Transverse colon (tissue), 3 donors: ENCODE measurements around the gene HMCN2.

ENCODE experiments used
- EP300 ChIP-seq: sonication (generic); formaldehyde crosslinking; IDR thresholded peaks from one replicate; pipeline ENCODE4 v1.6.1; 2017; ENCODE audit warnings: antibody characterized with exemption, low read depth
- TF ChIP-seq, protein P1 (sequence below), 5 experiments: fragments of 200-600 bp in 3 of 5; fragments of 450-650 bp in 2 of 5; sonication (generic) in 3 of 5; IDR thresholded peaks; 1 replicate in 2 of 5; 2 replicates in 3 of 5; pipeline ENCODE4 v1.5.1; 2016 to 2017; ENCODE audit warnings: antibody characterized with exemption in 5 of 5, inconsistent platforms in 3 of 5, mild to moderate bottlenecking in 2 of 5, moderate library complexity in 1 of 5

DNA sequence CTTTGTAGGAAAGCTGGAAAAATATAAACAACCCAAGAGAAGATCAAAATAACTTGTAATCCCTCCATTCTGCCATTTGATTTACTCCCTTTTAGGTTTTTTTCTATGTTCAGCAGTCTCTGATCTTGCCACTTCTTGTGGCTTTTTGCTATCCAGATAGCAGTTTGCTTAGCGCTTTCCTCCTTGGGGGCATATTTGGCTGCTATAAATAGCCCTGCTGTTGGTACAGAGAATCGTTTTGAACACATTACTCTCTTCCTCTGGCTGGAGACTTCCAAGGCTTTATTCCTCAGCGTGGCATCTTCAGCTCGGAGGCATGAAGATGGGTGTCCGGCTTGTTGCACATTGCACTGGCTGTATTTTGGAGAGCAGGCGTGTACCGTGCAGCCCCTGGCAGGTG lies 38.6 kb downstream of the HMCN2 start:
- TF ChIP-seq, protein P1, sequence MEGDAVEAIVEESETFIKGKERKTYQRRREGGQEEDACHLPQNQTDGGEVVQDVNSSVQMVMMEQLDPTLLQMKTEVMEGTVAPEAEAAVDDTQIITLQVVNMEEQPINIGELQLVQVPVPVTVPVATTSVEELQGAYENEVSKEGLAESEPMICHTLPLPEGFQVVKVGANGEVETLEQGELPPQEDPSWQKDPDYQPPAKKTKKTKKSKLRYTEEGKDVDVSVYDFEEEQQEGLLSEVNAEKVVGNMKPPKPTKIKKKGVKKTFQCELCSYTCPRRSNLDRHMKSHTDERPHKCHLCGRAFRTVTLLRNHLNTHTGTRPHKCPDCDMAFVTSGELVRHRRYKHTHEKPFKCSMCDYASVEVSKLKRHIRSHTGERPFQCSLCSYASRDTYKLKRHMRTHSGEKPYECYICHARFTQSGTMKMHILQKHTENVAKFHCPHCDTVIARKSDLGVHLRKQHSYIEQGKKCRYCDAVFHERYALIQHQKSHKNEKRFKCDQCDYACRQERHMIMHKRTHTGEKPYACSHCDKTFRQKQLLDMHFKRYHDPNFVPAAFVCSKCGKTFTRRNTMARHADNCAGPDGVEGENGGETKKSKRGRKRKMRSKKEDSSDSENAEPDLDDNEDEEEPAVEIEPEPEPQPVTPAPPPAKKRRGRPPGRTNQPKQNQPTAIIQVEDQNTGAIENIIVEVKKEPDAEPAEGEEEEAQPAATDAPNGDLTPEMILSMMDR (IDR thresholded peaks at IDR 0.05) = no peak
- no peak for TF ChIP-seq EP300
